ENCODE data around the gene POPDC3.

GRCh38 chr6:105184921-105185320 lies 5.1 kb upstream of the POPDC3 start:
- TF ChIP-seq CTCF (IDR thresholded peaks at IDR 0.05) (no peak), POLR2A (IDR thresholded peaks at IDR 0.05) (no peak)

Measured in adrenal gland (tissue), 5 donors.